Hematopoietic multipotent progenitor cell treated with erythropoietin and hydrocortisone succinate and interleukin-3 and kit ligand, for 17 days (in vitro differentiated cells): ENCODE measurements around the gene PRDM4.

Experiments used
- DNase-seq: peaks from one replicate; pipeline ENCODE4 v3.0.0-alpha.2; 2015; ENCODE audit warnings: low spot score

PRDM4 gene

DNA sequence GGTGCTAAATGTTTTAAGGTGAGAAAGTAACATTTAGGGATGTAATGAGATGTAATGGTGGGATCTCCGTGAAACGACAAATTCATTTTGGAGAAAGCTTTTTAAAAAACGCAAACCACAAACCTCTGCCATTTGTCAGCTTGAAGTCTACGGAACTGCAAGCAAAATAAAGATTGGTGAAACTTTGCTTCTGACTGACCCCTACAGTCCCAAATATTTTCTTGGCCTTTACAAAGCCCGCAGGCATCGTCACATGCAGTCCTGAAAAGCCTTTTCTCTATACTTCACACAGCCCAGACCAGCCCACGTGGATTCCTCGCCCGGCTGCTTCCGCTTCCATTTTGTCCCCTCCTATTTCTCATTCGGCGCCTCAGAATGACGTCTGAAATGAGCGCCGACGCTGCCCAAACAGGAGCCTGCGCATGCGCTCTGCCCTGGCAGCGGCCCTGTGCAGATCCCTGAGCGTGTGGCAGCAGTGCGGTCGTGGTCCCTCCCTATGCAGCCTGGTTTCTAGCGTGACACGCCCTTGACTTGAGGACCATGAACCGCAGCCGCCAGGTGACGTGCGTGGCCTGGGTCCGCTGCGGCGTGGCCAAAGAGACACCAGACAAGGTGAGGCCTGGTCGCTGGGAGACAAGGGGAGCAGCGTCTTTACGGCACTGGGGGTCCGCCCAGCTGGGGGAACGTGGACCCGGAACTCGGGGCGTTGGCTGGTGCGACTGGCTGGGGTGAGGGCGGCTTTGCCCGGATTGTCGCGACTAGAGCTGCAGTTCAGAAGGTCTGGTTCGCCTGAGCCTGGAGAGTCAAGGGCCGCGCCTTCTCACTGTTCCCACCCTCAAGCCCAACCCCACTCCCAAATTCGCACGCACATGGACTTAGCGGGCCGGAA, 75.3 kb downstream of the PRDM4 start, which contains the start of gene PWP1:
TSS of gene PWP1 (plus strand) at position 440 of the 889 bp plus-strand sequence. CDS start at position 541, 101 bp downstream.
- DNase-seq: peak; percentile 98

DNA sequence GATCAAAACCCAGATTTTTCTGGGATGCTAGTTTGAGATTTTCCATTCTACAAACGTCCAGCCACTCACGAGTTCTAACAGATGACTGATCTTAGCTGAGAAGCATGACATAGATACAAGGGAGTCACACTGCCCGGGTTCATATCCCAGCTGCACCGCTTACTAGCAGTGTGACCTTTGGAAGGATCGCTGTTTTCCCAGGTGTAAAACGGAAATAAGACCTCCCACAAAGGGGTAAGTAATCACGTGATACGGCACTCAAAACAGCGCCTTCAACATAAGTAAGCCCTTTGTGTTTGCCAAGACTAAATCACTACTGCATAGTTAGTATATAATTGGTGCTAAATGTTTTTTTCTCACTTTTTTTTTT, 76.0 kb downstream of the PRDM4 start:
- no peak for DNase-seq

DNA sequence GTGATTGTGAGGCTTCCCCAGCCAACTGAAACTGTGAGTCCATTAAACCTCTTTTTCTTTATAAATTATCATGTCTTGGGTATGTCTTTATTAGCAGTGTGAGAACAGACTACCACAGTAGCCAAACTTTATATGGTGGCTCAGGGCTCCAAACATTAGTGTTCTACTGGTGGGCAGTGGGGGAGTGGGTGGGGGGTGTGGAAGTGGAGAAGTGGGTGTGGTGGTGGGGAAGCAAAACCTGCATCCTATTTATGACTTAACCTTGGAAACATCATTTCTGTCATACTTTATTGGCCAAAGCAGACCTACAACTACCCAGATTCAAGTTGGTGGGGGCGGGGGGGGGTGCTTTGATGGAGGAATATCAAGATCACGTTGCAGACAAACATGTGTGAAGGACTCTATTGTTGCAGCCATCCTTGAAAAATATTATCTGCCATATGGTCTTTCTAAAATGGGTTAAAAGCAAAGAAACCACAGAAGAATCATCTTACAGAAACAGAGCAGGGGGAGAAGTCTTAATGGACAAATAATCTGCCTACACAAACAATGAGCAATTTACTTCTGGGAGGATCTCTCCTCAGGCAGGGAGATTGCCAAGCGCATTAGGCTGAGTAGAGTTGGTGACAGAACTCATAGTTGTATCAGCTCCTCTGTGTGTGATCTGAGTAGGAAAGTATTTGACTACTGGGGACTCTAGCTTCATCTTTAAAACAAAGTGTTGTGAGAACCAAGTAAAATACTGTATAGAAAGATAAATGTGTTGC, 76.7 kb downstream of the PRDM4 start:
- no peak for DNase-seq
